ENCODE measurements around the gene DRG2.

Gene DRG2

DNA sequence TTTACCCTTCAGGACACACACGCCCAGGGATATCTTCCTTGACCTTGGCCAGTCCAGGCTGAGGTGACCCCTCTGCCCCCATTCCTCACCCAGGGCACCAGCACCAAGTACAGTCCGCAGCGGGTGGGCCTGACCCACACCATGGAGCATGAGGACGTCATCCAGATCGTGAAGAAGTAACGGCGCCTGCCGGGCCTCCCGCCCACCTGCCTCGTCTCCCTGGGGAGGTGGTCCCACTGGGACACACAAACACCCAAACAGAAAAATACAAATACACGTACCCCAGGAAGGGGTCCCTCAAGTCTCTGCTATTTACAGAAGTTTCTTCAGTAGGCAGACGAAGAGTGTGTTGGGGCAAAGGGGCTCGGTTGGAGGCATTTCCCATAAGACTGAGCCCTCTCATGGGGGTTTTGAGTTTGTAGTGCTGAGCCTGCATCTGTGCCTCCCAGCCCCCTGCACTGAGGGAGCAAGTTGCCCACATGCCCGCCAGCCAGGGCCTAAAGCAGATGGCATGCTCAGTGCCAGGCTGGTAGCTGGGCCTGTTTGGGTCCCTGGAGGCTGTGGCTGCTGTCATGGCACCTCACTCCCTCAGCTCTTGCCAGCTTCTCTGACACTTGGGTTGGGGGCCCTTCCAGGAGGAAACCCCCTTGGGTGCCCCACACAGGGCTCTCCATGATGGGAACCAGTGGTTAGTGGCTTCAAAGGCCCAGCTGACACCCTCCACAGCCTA is 19.5 kb downstream of the DRG2 start:
- H3K27ac ChIP-seq: no peak overlapping the region
- no peak for TF ChIP-seq ZFX (IDR thresholded peaks at IDR 0.05; ENCODE audit: borderline replicate concordance)
- no peak for TF ChIP-seq CTCF (IDR thresholded peaks at IDR 0.05)

- no peak for TF ChIP-seq ZFX (IDR thresholded peaks at IDR 0.05; ENCODE audit: borderline replicate concordance)
- TF ChIP-seq CTCF (IDR thresholded peaks at IDR 0.05): no peak
- no peak overlapping the region for H3K27ac ChIP-seq
Observed at GRCh38 chr17:18107971-18108370, 20.2 kb downstream of the DRG2 start.

DNA sequence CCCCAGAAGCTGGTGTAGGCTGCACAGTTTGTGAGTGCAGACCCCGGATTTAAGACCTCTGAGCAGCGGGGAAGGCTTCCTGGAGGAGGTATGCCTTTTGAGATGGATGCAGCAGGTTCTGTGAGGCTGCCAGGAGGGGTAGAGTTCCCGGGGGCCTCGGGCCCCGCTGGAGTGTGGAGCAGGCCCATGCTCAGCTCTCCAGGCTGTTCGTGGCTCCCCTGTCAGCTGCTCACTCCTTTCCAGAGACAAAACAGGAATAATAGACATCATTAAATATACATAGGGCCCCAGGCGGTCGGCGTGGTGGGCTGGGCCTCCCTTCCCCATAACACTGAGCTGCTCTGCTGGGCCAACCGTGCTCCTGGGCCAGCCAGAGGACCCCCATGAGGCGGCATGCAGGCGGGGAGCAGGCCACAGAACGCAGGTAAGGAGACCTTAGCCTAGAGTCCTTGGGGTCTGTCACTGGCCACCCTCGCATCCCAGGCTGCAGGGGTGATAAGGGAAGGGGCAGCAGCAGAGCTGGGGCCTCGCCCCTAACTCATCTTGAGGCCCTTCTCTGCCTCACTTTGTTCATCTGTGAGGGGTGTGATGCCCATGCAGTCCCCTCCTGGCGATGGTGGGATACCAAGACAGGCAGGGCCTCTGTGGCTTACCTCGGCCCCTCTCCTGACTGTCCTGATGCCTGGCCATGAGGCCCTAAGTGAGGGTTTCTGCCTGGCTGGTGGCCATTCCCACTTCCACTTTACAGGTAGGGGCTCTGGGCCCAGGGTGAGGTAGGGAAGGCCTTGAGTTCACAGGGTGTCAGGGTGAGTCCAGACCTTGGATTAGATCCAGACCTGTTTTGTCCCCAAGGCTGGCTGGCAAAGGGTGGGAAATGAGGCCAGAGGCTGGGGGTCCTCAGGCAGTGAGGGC is 20.9 kb downstream of the DRG2 start, which contains the start of gene MYO15A:
Gene MYO15A (plus strand): TSS at position 356 of the 912 bp plus-strand sequence. CDS start 10,045 bp downstream, outside the sequence.
- no peak within 1 kb of the TSS for H3K27ac ChIP-seq
- TF ChIP-seq ZFX (IDR thresholded peaks at IDR 0.05; ENCODE audit: borderline replicate concordance) (no peak), CTCF (IDR thresholded peaks at IDR 0.05) (no peak)

- no peak for TF ChIP-seq CTCF (IDR thresholded peaks at IDR 0.05)
- no peak for TF ChIP-seq ZFX (IDR thresholded peaks at IDR 0.05; ENCODE audit: borderline replicate concordance)
- H3K27ac ChIP-seq: no peak overlapping the region
Observed at GRCh38 chr17:18109935-18110485, 22.3 kb downstream of the DRG2 start.

DNA sequence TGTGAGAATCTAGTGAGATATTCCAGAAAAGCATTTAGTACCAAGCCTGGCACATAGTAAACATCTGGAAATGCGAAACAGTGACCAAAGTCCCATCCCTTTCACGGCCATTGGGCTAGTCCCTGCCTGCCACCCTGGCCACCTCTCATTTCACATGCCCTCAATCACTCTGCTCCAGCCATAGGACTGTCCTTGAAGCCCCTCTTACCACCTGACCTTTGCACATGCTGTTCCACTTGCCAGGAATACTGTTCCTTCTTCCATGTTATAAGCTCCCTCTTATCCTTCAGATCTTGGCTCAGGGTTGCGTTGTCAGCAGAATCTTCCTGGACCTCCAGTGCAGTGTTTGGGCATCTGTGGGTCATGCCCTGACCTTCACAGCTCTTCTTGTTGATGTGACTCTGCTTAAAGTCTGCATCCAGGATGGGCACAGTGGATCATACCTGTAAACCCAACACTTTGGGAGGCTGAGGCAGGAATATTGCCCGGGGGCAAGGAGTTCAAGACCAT is 22.9 kb downstream of the DRG2 start:
- no peak overlapping the region for H3K27ac ChIP-seq
- TF ChIP-seq ZFX (IDR thresholded peaks at IDR 0.05; ENCODE audit: borderline replicate concordance): no peak
- TF ChIP-seq CTCF (IDR thresholded peaks at IDR 0.05): no peak

DNA sequence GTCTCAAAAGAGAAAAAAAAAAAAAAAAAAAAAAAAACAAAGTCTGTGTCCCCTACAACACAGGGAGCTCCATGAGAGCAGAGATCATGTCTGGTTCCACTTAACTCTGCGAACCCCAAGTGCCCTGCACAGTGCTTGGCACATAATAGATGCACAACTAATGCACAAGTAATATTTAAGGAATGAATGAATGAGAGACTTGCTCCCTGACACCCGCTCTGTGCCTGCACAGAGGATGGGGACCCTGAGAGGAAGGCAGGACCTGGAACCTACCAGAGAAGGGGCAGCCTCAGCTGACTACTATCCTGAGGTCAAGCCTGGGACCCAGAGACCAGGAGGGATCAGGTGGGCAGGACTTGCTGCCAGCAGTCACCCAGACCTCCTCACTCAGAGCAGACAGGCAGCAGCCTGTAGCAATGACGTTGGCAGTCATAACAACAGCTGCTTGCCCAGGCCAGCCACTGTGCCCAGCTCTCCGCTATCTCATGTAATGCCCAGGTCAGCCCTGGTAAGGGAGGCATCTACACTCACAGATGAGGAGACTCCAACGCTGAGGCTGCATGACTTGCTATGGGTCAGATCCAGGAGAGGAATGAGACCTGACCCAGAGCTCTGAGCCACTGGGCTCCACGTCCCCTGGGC is 23.7 kb downstream of the DRG2 start:
- H3K27ac ChIP-seq: no peak overlapping the region
- TF ChIP-seq CTCF (IDR thresholded peaks at IDR 0.05) (no peak), ZFX (IDR thresholded peaks at IDR 0.05; ENCODE audit: borderline replicate concordance) (no peak)

Measured in 22Rv1 (cell line).